Cerebellar cortex (tissue), 1 donor: ENCODE results near the gene DLGAP1.
"Not testable (repeated sequence)": the region's sequence is repeated elsewhere in the genome, so short reads cannot be mapped to it uniquely, and the experiment has no call there.

ENCODE experiments used
- DNase-seq: peaks from one replicate; pipeline ENCODE4 v3.0.0-alpha.2; 2015; ENCODE audit warnings: low spot score

DLGAP1 gene

DNA sequence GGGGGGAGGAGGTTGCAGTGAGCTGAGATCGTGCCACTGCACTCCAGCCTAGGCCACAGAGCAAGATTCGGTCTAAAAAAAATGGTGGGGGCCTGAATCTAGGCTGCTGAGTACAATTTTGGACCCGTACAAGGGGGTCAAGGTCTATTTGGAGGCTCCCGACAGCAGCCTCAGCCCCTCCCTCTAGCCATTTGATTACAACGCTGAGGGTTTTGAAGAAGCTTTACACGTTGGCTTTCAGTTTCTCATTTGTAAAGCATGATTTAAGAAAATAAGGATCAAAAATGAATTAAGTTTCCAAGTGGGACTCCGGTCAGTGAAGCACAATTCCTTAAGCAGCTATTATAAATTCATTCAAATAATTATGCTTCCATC is 871.2 kb downstream of the DLGAP1 start:
- no peak for DNase-seq

DNA sequence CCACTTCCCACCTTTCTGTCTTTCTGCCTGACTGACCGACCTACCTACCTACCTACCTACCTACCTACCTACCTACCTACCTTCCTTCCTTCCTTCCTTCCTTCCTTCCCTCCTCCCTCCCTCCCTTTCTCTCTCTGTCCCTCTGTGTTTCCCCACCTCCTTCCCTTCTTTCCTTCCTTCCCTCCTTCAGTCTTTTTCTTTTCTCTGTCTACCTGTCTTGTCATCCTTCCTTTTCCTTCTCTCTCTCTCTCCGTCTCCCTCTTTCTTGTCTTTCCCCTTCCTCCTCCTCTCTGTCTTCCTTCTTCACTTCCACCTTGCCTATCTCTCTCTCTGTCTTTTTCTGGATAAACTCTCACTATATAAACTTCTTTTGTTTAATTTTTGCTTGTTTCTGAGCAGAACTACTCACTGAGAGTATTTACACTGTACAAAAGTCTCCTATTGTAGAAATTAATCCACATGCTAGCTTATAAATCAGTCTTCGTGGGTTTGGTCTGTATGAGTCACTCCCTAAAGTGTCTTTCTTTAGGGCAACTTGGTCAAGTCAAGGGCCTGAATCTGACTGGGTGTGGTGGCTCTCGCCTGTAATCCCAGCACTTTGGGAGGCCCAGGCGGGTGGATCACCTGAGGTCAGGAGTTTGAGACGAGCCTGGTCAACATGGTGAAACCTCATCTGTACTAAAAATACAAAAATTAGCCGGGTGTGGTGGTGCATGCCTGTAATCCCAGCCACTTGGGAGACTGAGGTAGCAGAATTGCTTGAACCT is 871.8 kb downstream of the DLGAP1 start:
- DNase-seq, result not testable (repeated sequence)

- DNase-seq, result no peak
Observed at GRCh38 chr18:3581890-3582289, 873.2 kb downstream of the DLGAP1 start.

GRCh38 chr18:3580523-3581025 is 874.5 kb downstream of the DLGAP1 start:
- not testable (repeated sequence) for DNase-seq

DNA sequence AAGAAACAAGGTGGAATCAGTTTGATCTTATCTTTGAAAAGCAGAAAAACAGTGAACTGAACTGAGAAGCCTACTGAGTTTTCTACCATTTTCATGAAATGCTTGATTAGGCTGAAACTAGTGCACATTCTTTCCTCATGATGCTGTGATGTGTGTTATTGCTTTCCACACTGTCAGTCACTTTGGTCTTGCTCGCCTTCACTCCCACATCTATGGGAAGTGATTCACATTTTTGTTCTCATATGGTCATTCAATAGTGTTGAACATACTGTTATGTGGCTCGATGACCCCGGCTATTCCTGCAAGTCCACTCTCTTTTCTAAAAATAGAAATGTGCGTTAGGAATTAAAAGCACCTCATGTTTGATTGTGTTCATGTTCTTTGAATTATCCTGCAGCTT is 875.4 kb downstream of the DLGAP1 start:
- no peak for DNase-seq

DNA sequence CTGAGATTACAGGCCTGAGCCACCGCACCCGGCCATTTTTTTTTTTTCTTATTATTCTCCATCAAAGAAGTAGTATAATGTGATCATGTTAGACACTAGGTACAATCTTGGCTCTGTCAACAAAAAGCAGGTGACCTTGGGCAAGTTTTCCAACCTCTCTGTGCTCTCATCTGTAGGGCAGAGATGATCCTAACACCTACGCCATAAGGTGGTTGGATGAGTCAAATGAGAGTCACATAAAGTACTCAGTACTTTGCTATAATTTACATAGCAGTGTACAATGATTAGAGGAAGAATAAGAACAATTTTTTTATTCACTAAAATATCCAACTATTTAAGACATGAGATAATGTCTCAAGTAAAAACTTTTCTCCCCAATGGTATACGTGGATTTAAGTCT is 876.5 kb downstream of the DLGAP1 start:
- DNase-seq, result no peak

GRCh38 chr18:3577281-3577855 is 877.7 kb downstream of the DLGAP1 start:
- no peak for DNase-seq

GRCh38 chr18:3572761-3573160 is 882.3 kb downstream of the DLGAP1 start:
- no peak for DNase-seq

- no peak for DNase-seq
Observed at GRCh38 chr18:3566851-3567250, 888.3 kb downstream of the DLGAP1 start.

DNA sequence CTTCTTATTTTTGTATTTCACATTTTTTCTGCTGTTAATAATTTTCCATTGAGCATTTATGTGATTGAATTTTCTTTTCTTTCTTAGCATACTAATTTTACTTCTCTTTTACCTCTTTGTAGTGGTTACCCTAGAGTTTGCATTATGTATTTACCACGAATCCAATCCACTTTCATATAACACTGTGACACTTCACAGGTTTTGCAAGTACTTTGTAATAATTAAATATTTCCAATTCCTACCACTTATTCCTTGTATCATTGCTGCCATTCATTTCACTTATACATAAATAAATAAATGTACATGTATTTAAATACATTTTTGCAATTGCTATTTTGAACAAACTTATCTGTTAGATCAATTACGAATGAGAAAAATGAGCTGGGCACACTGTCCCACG is 894.4 kb downstream of the DLGAP1 start:
- DNase-seq, result no peak

GRCh38 chr18:3554811-3555427 is 900.2 kb downstream of the DLGAP1 start:
- DNase-seq, result no peak

DNA sequence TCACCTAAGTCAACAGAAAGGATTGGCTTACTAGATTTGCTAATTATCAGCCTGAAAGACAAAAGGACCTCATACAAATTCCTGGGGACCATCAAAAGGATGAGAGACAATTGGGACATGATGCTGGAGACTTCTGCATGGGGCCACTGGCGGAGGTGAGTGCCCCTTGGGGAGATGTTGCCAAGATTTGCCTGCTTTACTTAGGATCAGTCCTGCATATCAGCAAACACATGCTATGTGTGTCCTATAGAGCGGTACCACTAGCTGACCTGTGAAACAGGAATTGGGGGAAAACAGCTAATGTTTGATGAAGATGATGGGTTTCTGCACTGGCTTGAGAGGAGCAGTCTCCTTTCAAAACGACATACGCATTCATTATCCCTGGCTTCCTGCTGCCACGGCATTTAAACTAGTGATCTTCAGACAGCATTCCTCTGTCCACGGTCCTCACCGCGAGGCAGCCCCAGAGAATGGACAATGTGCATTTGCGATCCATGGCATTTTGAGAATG is 901.0 kb downstream of the DLGAP1 start:
- DNase-seq, result no peak

- DNase-seq, result no peak
Observed at GRCh38 chr18:3552305-3552704, 902.8 kb downstream of the DLGAP1 start.

GRCh38 chr18:3547891-3548615 is 907.1 kb downstream of the DLGAP1 start:
- no peak for DNase-seq

DNA sequence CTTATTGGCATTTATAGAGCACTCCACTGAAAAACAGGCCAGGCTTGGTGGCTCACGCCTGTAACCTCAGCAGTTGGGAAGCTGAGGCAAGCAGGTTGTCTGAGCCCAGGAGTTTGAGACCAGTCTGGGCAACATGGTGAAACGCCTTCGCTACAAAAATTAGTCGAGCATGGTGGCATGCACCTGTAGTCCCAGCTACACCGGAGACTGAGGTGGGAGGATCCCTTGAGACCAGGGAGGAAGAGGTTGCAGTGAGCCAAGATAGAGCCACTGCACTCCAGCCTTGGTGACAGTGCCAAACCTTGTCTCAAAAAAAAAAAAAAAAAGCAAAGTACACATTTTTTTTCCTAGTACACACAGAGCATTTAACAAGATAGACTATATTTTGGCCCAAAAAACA is 909.0 kb downstream of the DLGAP1 start:
- DNase-seq, result no peak

DNA sequence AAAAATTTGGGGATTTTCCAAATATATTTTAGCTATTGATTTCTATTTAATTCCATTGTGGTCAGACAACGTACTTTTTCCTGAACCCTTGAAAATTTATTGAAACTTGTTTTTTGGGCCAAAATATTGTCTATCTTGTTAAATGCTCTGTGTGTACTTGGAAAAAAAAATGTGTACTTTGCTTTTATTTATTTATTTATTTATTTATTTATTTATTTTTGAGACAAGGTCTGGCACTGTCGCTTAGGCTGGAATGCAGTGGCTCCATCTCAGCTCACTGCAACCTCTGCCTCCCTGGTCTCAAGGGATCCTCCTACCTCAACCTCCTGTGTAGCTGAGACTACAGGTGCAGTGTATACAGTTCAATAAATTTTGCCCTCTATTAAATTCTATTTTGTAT is 910.6 kb downstream of the DLGAP1 start:
- DNase-seq, result no peak

GRCh38 chr18:3541549-3542386 is 913.3 kb downstream of the DLGAP1 start:
- no peak for DNase-seq

DNA sequence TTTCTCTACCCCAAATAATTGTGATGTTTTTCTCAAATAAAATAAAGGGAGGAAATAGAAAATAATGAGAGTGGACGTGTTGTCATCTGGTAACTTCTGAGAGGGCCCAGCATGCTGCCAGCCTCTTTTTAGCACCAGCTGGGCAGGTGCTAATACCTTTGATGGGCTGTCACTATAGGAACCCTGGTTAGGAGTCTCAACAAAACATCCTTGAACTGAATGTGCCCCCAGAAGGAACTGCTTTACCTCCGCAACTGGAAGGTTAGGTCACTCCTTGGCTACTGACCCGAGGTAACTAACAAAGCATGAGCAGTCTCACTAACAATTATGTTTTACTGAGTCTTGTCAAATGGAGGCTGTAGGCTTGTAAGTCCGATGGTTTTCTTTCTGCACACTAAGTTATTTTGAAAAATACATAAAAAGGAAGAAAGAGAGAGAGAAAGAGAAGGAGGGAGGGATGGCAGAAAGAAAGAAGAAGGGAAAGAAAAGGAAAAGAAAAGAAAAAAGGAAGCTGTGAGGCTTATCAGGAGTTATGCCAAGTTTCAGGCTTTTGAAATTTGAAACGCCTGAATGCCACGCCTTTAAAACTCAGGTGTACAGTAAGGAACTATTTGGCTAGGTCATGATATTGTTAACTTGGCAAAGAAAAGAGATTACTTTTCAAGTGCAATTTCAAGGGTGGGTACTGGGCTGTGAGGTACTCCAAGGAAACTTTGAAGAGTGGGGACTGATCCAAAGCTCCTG is 914.1 kb downstream of the DLGAP1 start:
- DNase-seq, result no peak

- no peak for DNase-seq
Observed at GRCh38 chr18:3538954-3539617, 916.0 kb downstream of the DLGAP1 start.

- peak; percentile 54 for DNase-seq
Observed at GRCh38 chr18:3538456-3538855, 916.7 kb downstream of the DLGAP1 start.
